ENCODE results near the gene E2F4. TPM values are rescaled to one million over a fixed set of nuclear protein-coding genes. Genes with fewer than 3 reads are reported as not detected.

E2F4 gene
- total RNA-seq, 1 experiment from 2014 or later = 74.5 TPM

DNA sequence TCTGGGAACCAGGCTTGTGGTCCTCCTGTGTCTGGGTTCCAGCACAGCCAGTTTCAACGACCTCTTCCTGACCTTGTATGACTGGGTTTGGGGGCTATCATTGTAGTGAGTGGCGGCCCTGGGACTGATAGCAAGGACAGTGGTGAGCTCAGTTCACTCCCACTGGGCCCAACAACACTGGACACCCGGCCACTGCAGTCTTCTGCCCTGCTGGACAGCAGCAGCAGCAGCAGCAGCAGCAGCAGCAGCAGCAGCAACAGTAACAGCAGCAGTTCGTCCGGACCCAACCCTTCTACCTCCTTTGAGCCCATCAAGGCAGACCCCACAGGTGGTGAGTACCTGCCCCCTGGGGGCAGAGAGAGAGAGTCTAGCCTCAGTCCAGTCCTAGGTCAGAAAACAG is 3.7 kb downstream of the E2F4 start:
- no peak for ATAC-seq
- TF ChIP-seq, protein P1, sequence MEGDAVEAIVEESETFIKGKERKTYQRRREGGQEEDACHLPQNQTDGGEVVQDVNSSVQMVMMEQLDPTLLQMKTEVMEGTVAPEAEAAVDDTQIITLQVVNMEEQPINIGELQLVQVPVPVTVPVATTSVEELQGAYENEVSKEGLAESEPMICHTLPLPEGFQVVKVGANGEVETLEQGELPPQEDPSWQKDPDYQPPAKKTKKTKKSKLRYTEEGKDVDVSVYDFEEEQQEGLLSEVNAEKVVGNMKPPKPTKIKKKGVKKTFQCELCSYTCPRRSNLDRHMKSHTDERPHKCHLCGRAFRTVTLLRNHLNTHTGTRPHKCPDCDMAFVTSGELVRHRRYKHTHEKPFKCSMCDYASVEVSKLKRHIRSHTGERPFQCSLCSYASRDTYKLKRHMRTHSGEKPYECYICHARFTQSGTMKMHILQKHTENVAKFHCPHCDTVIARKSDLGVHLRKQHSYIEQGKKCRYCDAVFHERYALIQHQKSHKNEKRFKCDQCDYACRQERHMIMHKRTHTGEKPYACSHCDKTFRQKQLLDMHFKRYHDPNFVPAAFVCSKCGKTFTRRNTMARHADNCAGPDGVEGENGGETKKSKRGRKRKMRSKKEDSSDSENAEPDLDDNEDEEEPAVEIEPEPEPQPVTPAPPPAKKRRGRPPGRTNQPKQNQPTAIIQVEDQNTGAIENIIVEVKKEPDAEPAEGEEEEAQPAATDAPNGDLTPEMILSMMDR (IDR thresholded peaks at IDR 0.05) = no peak
- TF ChIP-seq TCF7L2 (IDR thresholded peaks at IDR 0.05; ENCODE audit: low read depth, low read length) (no peak), SIN3A (IDR thresholded peaks at IDR 0.05; ENCODE audit: borderline replicate concordance, insufficient read depth, low read depth, low read length) (no peak), POLR2AphosphoS5 (IDR thresholded peaks at IDR 0.05; ENCODE audit: low read depth, low read length) (no peak)
- TF ChIP-seq, protein P2, sequence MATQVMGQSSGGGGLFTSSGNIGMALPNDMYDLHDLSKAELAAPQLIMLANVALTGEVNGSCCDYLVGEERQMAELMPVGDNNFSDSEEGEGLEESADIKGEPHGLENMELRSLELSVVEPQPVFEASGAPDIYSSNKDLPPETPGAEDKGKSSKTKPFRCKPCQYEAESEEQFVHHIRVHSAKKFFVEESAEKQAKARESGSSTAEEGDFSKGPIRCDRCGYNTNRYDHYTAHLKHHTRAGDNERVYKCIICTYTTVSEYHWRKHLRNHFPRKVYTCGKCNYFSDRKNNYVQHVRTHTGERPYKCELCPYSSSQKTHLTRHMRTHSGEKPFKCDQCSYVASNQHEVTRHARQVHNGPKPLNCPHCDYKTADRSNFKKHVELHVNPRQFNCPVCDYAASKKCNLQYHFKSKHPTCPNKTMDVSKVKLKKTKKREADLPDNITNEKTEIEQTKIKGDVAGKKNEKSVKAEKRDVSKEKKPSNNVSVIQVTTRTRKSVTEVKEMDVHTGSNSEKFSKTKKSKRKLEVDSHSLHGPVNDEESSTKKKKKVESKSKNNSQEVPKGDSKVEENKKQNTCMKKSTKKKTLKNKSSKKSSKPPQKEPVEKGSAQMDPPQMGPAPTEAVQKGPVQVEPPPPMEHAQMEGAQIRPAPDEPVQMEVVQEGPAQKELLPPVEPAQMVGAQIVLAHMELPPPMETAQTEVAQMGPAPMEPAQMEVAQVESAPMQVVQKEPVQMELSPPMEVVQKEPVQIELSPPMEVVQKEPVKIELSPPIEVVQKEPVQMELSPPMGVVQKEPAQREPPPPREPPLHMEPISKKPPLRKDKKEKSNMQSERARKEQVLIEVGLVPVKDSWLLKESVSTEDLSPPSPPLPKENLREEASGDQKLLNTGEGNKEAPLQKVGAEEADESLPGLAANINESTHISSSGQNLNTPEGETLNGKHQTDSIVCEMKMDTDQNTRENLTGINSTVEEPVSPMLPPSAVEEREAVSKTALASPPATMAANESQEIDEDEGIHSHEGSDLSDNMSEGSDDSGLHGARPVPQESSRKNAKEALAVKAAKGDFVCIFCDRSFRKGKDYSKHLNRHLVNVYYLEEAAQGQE (IDR thresholded peaks at IDR 0.05; ENCODE audit: insufficient read depth in 1 of 2, low read depth in 2 of 2, low read length in 1 of 2) = no peak
- POLR2A ChIA-PET = interaction anchor here (0.7 kb wide), 1 partner anchor 640 kb away, joined by 4 read pairs; no protein-coding TSS in a partner anchor
- intact Hi-C loops (cut with micrococcal nuclease; ENCODE audit: unreplicated experiment) = no loop called here
- Histone ChIP-seq H3K4me3 (ENCODE audit: low read depth in 2 of 2, low read length in 2 of 2) (no peak overlapping the region), H3K4me1 (ENCODE audit: control insufficient read depth, insufficient read depth, low read length) (peaks cover 19% of the 10 kb centered on the region), H3K9me3 (ENCODE audit: control insufficient read depth, insufficient read depth, low read depth, low read length) (no peaks in the 10 kb centered on the region), H3K27me3 (ENCODE audit: control insufficient read depth, insufficient read depth, low read length) (no peaks in the 10 kb centered on the region), H3K36me3 (ENCODE audit: control insufficient read depth, insufficient read depth, low read length) (peaks cover 17% of the 10 kb centered on the region), H3K27ac (ENCODE audit: low read length) (no peak overlapping the region)
- in situ Hi-C loops (cut with HindIII; ENCODE audit: low pct_unique_long_range_greater_than_20kb, low sequenced_read_pairs) = no loop called here
- CTCF ChIA-PET = no interaction called here
- BruUV-seq (replicated peaks) = no TSS peak
- no peak for DNase-seq (ENCODE audit: low read depth, low spot score)

DNA sequence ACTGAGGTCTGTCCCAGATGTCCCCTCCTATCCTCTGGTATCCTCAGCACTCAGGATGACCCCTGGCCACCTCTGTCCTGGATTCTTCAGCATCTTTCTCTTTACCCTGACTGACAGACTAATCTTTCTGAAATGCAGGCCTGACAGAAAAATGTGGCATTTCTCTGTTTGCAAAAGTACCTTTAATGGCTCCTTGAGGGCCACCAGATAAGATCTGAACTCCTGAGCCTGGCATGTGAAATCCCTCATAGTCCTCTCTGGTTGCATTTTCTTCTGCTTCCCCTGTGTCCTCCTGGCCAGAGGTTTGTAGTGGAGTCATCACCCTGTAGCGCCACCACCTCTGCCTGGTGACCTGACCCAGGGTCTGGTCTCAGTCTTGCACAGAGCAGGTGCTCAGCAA is 4.9 kb downstream of the E2F4 start:
- H3K4me3 ChIP-seq (ENCODE audit: low read depth in 2 of 2, low read length in 2 of 2) = no peak overlapping the region
- ATAC-seq (no peak), DNase-seq (ENCODE audit: low read depth, low spot score) (no peak)
- in situ Hi-C loops (cut with HindIII; ENCODE audit: low pct_unique_long_range_greater_than_20kb, low sequenced_read_pairs) (no loop called here), intact Hi-C loops (cut with micrococcal nuclease; ENCODE audit: unreplicated experiment) (no loop called here)
- BruUV-seq (replicated peaks) = no TSS peak
- H3K4me1 ChIP-seq (ENCODE audit: control insufficient read depth, insufficient read depth, low read length) = peaks cover 19% of the 10 kb centered on the region
- H3K27ac ChIP-seq (ENCODE audit: low read length) = no peak overlapping the region
- TF ChIP-seq SIN3A (IDR thresholded peaks at IDR 0.05; ENCODE audit: borderline replicate concordance, insufficient read depth, low read depth, low read length) = no peak
- TF ChIP-seq TCF7L2 (IDR thresholded peaks at IDR 0.05; ENCODE audit: low read depth, low read length) = no peak
- no peak for TF ChIP-seq POLR2AphosphoS5 (IDR thresholded peaks at IDR 0.05; ENCODE audit: low read depth, low read length)
- TF ChIP-seq, protein P2 (IDR thresholded peaks at IDR 0.05; ENCODE audit: insufficient read depth in 1 of 2, low read depth in 2 of 2, low read length in 1 of 2) = no peak
- TF ChIP-seq, protein P1 (IDR thresholded peaks at IDR 0.05) = no peak
- ChIA-PET CTCF (no interaction called here), POLR2A (no interaction called here)
- H3K27me3 ChIP-seq (ENCODE audit: control insufficient read depth, insufficient read depth, low read length) = no peaks in the 10 kb centered on the region
- H3K9me3 ChIP-seq (ENCODE audit: control insufficient read depth, insufficient read depth, low read depth, low read length) = no peaks in the 10 kb centered on the region
- H3K36me3 ChIP-seq (ENCODE audit: control insufficient read depth, insufficient read depth, low read length) = peaks cover 17% of the 10 kb centered on the region

All from Panc1 (cell line).